Endodermal cell (in vitro differentiated cells): ENCODE measurements around the gene UBE2I. TPM values are rescaled to one million over a fixed set of nuclear protein-coding genes. Genes with fewer than 3 reads are reported as not detected.

Experiments
- DNase-seq: peaks from one replicate; pipeline ENCODE4 v3.0.0-alpha.2; 2017
- H3K27ac ChIP-seq: 2 replicates; pipeline ENCODE4 v1.5.1; 2013; ENCODE audit warnings: mild to moderate bottlenecking, low read depth, low read length, moderate library complexity
- H3K27me3 ChIP-seq: 2 replicates; pipeline ENCODE4 v1.6.1; 2013; ENCODE audit warnings: mild to moderate bottlenecking, low read length, moderate library complexity; ENCODE audit not compliant: insufficient read depth, control insufficient read depth, poor library complexity, severe bottlenecking
- H3K36me3 ChIP-seq: 2 replicates; pipeline ENCODE4 v1.7.0; 2013; ENCODE audit warnings: mild to moderate bottlenecking, low read length, moderate library complexity; ENCODE audit not compliant: control insufficient read depth, insufficient read depth
- H3K4me1 ChIP-seq: one replicate; pipeline ENCODE4 v1.7.0; 2013; ENCODE audit warnings: low read length; ENCODE audit not compliant: control insufficient read depth, insufficient read depth
- H3K4me3 ChIP-seq: 2 replicates; pipeline ENCODE4 v1.5.1; 2013; ENCODE audit warnings: mild to moderate bottlenecking, low read length, moderate library complexity
- H3K9ac ChIP-seq: 2 replicates; pipeline ENCODE4 v1.6.1; 2013; ENCODE audit warnings: mild to moderate bottlenecking, low read length, moderate library complexity; ENCODE audit not compliant: poor library complexity, severe bottlenecking; ENCODE audit errors: extremely low read depth
- H3K9me3 ChIP-seq: 2 replicates; pipeline ENCODE4 v1.6.1; 2013; ENCODE audit warnings: mild to moderate bottlenecking, low read length, moderate library complexity; ENCODE audit not compliant: control insufficient read depth
- H3K27ac Mint-ChIP-seq: 2 replicates; pipeline ENCODE4 v1.8.0; 2020; ENCODE audit warnings: mixed read lengths
- H3K27me3 Mint-ChIP-seq: 2 replicates; pipeline ENCODE4 v1.8.0; 2021; ENCODE audit warnings: mild to moderate bottlenecking, mixed read lengths; ENCODE audit not compliant: insufficient read depth
- H3K36me3 Mint-ChIP-seq: 2 replicates; pipeline ENCODE4 v1.8.0; 2020; ENCODE audit warnings: low read depth, mixed read lengths
- H3K4me1 Mint-ChIP-seq: 2 replicates; pipeline ENCODE4 v1.8.0; 2020; ENCODE audit warnings: mixed read lengths
- H3K4me3 Mint-ChIP-seq: 2 replicates; pipeline ENCODE4 v1.8.0; 2020; ENCODE audit warnings: mild to moderate bottlenecking, moderate library complexity, mixed read lengths
- H3K9me3 Mint-ChIP-seq: 2 replicates; pipeline ENCODE4 v1.8.0; 2020; ENCODE audit warnings: mild to moderate bottlenecking, mixed read lengths
- WGBS, 2 experiments: methylation state at CpG; one replicate each; pipeline versions ENCODE4 v1.1.5 to v1.1.7; 2013; ENCODE audit warnings: missing lambda C conversion rate in 2 of 2, mixed read lengths in 1 of 2; ENCODE audit not compliant: insufficient coverage in 1 of 2, insufficient read length in 1 of 2; 5-methylcytosine and 5-hydroxymethylcytosine counted together
- long read RNA-seq, 4 experiments: library from polyadenylated mRNA in 2 of 4; library from RNA in 1 of 4; library from capped mRNA in 1 of 4; stranded (forward) in 3 of 4; unstranded in 1 of 4; transcript quantifications; one replicate each; pipeline ENCODE4 v2.0.0, GENCODE V29; 2020 to 2021; ENCODE audit warnings: inconsistent platforms in 1 of 4
- polyA plus RNA-seq, 2 experiments: library from polyadenylated mRNA; stranded (reverse); fragments of 50-300 nt; gene quantifications; one replicate each; pipeline ENCODE4 v1.2.3, GENCODE V29; 2013
- total RNA-seq, 2 donors: library from RNA; stranded (reverse); fragmentation: NEBNext Ultra II Directional in 1 of 2; extraction: Animal tissue kit (Norgen Biotek cat#: 25700) in 1 of 2; gene quantifications; 2 replicates in 1 of 2; 3 replicates in 1 of 2; pipeline ENCODE4 v1.2.1, GENCODE V29; 2021
- TF ChIP-seq, protein P1 (sequence below): fragments of 200-600 bp; sonication (generic); conservative IDR thresholded peaks from 2 replicates; pipeline ENCODE4 v1.5.0; 2021; ENCODE audit warnings: antibody characterized with exemption, mild to moderate bottlenecking

Gene UBE2I
- 100 to 1,000 TPM; 250 to 294 TPM for total RNA-seq
- 223 TPM for polyA plus RNA-seq (2013, experiment 1 of 2)
- polyA plus RNA-seq (2013, experiment 2 of 2), result 222 TPM
- long read RNA-seq, experiment 1, transcript UBE2I-201 (7 exons, 2,832 nt), result minor isoform, 5 of 234 reads
- long read RNA-seq, experiment 1, transcript UBE2I-203 (7 exons, 2,976 nt), result major isoform, 167 of 234 reads
- long read RNA-seq, experiment 1, partial matches to known transcripts, result 25 of 234 reads
- long read RNA-seq, experiment 1, other reads (novel, unspliced or antisense), result 30 of 234 reads
- long read RNA-seq, experiment 2, transcript UBE2I-204 (8 exons, 3,109 nt), result minor isoform, 6 of 290 reads
- long read RNA-seq, experiment 2, transcript UBE2I-203 (7 exons, 2,976 nt), result major isoform, 246 of 290 reads
- long read RNA-seq, experiment 2, partial matches to known transcripts, result 7 of 290 reads
- long read RNA-seq, experiment 2, other reads (novel, unspliced or antisense), result 24 of 290 reads
- long read RNA-seq, experiment 3, transcript UBE2I-208 (4 exons, 1,771 nt), result minor isoform, 17 of 423 reads
- long read RNA-seq, experiment 3, transcript UBE2I-203 (7 exons, 2,976 nt), result major isoform, 338 of 423 reads
- long read RNA-seq, experiment 3, transcript UBE2I-210 (3 exons, 735 nt), result minor isoform, 14 of 423 reads
- long read RNA-seq, experiment 3, transcript UBE2I-204 (8 exons, 3,109 nt), result minor isoform, 11 of 423 reads
- long read RNA-seq, experiment 3, partial matches to known transcripts, result 7 of 423 reads
- long read RNA-seq, experiment 3, other reads (novel, unspliced or antisense), result 17 of 423 reads
- long read RNA-seq, experiment 4, transcript UBE2I-203 (7 exons, 2,976 nt), result major isoform, 685 of 781 reads
- long read RNA-seq, experiment 4, transcript UBE2I-201 (7 exons, 2,832 nt), result minor isoform, 23 of 781 reads
- long read RNA-seq, experiment 4, transcript UBE2I-202 (7 exons, 3,253 nt), result minor isoform, 8 of 781 reads
- long read RNA-seq, experiment 4, partial matches to known transcripts, result 52 of 781 reads
- long read RNA-seq, experiment 4, other reads (novel, unspliced or antisense), result 8 of 781 reads

DNA sequence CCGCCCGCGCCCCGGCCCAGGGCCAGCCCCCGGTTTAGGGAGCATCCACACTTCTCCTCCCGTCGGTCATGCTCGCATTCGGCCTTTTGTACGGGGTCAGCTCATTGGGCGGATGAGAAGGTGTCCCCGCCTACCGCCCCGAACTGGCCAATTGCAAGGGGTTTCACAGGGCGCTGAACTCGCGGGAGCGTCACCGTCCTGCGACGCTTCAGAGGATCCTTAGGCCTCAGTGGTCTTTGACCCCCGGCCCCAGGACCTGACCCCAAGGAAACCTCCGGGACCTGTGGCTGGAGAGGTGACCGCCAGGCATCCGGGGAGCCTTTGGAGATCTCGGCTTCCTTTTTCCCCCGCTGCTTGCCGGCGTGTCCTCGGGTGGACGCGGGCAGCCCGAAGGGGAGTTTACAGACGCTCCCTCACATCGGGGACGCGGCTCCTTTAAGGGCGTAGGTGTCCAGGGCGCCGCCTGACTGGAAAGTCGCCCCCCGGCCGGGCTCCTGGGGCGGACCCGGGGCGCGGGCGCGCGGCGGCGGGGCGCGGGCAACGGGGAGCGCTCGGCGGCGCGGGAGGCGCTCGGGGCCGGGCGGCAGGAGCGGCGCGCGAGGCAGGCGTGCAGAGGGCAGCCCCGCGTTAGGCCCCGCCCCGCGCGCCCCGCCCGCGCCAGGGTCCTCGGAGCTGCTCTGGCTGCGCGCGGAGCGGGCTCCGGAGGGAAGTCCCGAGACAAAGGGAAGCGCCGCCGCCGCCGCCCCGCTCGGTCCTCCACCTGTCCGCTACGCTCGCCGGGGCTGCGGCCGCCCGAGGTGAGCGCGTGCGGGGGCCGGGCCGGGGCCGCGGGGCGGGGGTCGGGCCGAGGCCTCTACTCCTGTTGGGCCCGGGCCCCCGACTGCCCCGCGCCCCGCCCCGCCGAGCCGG lies at the start of gene UBE2I:
UBE2I (plus strand) TSS at position 660 of the 909 bp plus-strand sequence. CDS start 4,395 bp downstream, outside the sequence.
- Mint-ChIP-seq H3K4me1 (peaks cover 11% of the 10 kb centered on the region), H3K36me3 (peaks cover 13% of the 10 kb centered on the region), H3K9me3 (no peaks in the 10 kb centered on the region), H3K4me3 (peak within 1 kb of the TSS; percentile 88), H3K27ac (peak within 1 kb of the TSS; percentile 100), H3K27me3 (no peaks in the 10 kb centered on the region)
- Histone ChIP-seq H3K36me3 (peaks cover 13% of the 10 kb centered on the region), H3K9me3 (no peaks in the 10 kb centered on the region), H3K27ac (peak within 1 kb of the TSS; percentile 100), H3K4me1 (no peaks in the 10 kb centered on the region), H3K9ac (peak within 1 kb of the TSS; percentile 100), H3K27me3 (no peaks in the 10 kb centered on the region), H3K4me3 (peak within 1 kb of the TSS; percentile 97)
- WGBS, 2 experiments, result 0% methylated on average over 27 to 117 of the region's 117 CpGs
- DNase-seq, result peak; percentile 99
- TF ChIP-seq, protein P1, sequence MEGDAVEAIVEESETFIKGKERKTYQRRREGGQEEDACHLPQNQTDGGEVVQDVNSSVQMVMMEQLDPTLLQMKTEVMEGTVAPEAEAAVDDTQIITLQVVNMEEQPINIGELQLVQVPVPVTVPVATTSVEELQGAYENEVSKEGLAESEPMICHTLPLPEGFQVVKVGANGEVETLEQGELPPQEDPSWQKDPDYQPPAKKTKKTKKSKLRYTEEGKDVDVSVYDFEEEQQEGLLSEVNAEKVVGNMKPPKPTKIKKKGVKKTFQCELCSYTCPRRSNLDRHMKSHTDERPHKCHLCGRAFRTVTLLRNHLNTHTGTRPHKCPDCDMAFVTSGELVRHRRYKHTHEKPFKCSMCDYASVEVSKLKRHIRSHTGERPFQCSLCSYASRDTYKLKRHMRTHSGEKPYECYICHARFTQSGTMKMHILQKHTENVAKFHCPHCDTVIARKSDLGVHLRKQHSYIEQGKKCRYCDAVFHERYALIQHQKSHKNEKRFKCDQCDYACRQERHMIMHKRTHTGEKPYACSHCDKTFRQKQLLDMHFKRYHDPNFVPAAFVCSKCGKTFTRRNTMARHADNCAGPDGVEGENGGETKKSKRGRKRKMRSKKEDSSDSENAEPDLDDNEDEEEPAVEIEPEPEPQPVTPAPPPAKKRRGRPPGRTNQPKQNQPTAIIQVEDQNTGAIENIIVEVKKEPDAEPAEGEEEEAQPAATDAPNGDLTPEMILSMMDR, result no peak

DNA sequence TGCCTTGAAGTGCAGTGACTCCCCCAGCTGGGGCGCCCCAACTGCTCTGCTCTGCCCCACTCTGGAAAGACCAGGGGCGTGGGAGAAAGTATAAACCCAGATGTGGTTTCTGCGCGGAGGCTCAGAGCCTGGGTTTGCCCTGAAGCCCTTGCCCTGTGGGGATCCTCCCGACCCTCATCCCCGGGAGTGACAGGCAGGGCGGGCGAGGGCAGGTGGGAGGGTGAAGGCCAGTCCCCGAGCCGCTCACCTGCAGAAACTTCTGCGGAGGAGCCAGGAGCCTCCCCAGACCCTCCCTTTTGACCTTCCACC lies 49.7 kb upstream of the UBE2I start:
- Histone ChIP-seq H3K36me3 (no peaks in the 10 kb centered on the region), H3K9me3 (no peaks in the 10 kb centered on the region), H3K9ac (no peak overlapping the region), H3K4me1 (no peaks in the 10 kb centered on the region), H3K27me3 (peaks cover 30% of the 10 kb centered on the region), H3K4me3 (no peak overlapping the region), H3K27ac (no peak overlapping the region)
- TF ChIP-seq, protein P1, result no peak
- no peaks in the 10 kb centered on the region for H3K4me1 Mint-ChIP-seq
- no peaks in the 10 kb centered on the region for H3K36me3 Mint-ChIP-seq
- WGBS, 2 experiments, result 29 to 73% methylated on average over 4 to 11 of the region's 11 CpGs
- no peak for DNase-seq
- H3K27me3 Mint-ChIP-seq, result peaks cover 5% of the 10 kb centered on the region
- H3K4me3 Mint-ChIP-seq, result no peak overlapping the region
- H3K9me3 Mint-ChIP-seq, result peaks cover 3% of the 10 kb centered on the region
- no peak overlapping the region for H3K27ac Mint-ChIP-seq
